ENCODE results near the gene FIGNL2.

The FIGNL2 gene

GRCh38 chr12:51868821-51869495 lies 20.4 kb upstream of the FIGNL2 start:
- TF ChIP-seq CTCF (IDR thresholded peaks at IDR 0.05), result no peak
- no peak overlapping the region for H3K4me3 ChIP-seq (ENCODE audit: low read depth in 1 of 2, low read length in 1 of 2)
- no peaks in the 10 kb centered on the region for H3K36me3 ChIP-seq
- no peaks in the 10 kb centered on the region for H3K9me3 ChIP-seq
- peaks cover 0 to 2% of the 10 kb centered on the region in 2 experiments for H3K4me1 ChIP-seq (ENCODE audit: control insufficient read depth in 1 of 2, insufficient read depth in 1 of 2, low read depth in 1 of 2, low read length in 1 of 2)
- H3K27ac ChIP-seq, result no peak overlapping the region
- peaks cover 100% of the 10 kb centered on the region for H3K27me3 ChIP-seq

GRCh38 chr12:51867796-51868428 lies 19.4 kb upstream of the FIGNL2 start:
- peaks cover 0 to 9% of the 10 kb centered on the region in 2 experiments for H3K4me1 ChIP-seq (ENCODE audit: control insufficient read depth in 1 of 2, insufficient read depth in 1 of 2, low read depth in 1 of 2, low read length in 1 of 2)
- peaks cover 100% of the 10 kb centered on the region for H3K27me3 ChIP-seq

GRCh38 chr12:51867371-51867770 lies 18.9 kb upstream of the FIGNL2 start:
- Histone ChIP-seq H3K27ac (no peak overlapping the region), H3K4me3 (ENCODE audit: low read depth in 1 of 2, low read length in 1 of 2) (no peak overlapping the region), H3K9me3 (no peaks in the 10 kb centered on the region), H3K4me1 (ENCODE audit: control insufficient read depth in 1 of 2, insufficient read depth in 1 of 2, low read depth in 1 of 2, low read length in 1 of 2) (peaks cover 0 to 9% of the 10 kb centered on the region in 2 experiments), H3K27me3 (peaks cover 100% of the 10 kb centered on the region), H3K36me3 (no peaks in the 10 kb centered on the region)
- no peak for TF ChIP-seq CTCF (IDR thresholded peaks at IDR 0.05)

More at GRCh38 chr12:51867796-51868428, 19.4 kb upstream of the FIGNL2 start:
- Histone ChIP-seq H3K9me3 (no peaks in the 10 kb centered on the region), H3K4me3 (ENCODE audit: low read depth in 1 of 2, low read length in 1 of 2) (no peak overlapping the region), H3K36me3 (no peaks in the 10 kb centered on the region), H3K27ac (no peak overlapping the region)
- TF ChIP-seq CTCF (IDR thresholded peaks at IDR 0.05), result no peak

GRCh38 chr12:51866762-51867161 lies 18.2 kb upstream of the FIGNL2 start:
- TF ChIP-seq CTCF (IDR thresholded peaks at IDR 0.05), result no peak
- H3K4me1 ChIP-seq (ENCODE audit: control insufficient read depth in 1 of 2, insufficient read depth in 1 of 2, low read depth in 1 of 2, low read length in 1 of 2), result peaks cover 0 to 9% of the 10 kb centered on the region in 2 experiments
- no peaks in the 10 kb centered on the region for H3K9me3 ChIP-seq
- no peak overlapping the region for H3K4me3 ChIP-seq (ENCODE audit: low read depth in 1 of 2, low read length in 1 of 2)
- no peaks in the 10 kb centered on the region for H3K36me3 ChIP-seq
- H3K27me3 ChIP-seq, result peaks cover 100% of the 10 kb centered on the region
- no peak overlapping the region for H3K27ac ChIP-seq

- Histone ChIP-seq H3K27me3 (peaks cover 100% of the 10 kb centered on the region), H3K4me3 (ENCODE audit: low read depth in 1 of 2, low read length in 1 of 2) (no peak overlapping the region), H3K36me3 (no peaks in the 10 kb centered on the region), H3K9me3 (no peaks in the 10 kb centered on the region), H3K27ac (no peak overlapping the region), H3K4me1 (ENCODE audit: control insufficient read depth in 1 of 2, insufficient read depth in 1 of 2, low read depth in 1 of 2, low read length in 1 of 2) (peaks cover 0 to 9% of the 10 kb centered on the region in 2 experiments)
- TF ChIP-seq CTCF (IDR thresholded peaks at IDR 0.05), result no peak
These were observed 17.8 kb upstream of the FIGNL2 start for GRCh38 chr12:51866324-51866723.
